Superior temporal gyrus (tissue), 1 donor: ENCODE data around the gene RBM4B.

Source experiments
- DNase-seq: peaks from one replicate; pipeline ENCODE4 v3.0.0-alpha.2; 2016; ENCODE audit errors: extremely low spot score

Gene RBM4B

GRCh38 chr11:66686801-66687750, 9.4 kb upstream of the RBM4B start:
- DNase-seq: no peak

GRCh38 chr11:66686100-66686785, 8.6 kb upstream of the RBM4B start:
- no peak for DNase-seq

DNA sequence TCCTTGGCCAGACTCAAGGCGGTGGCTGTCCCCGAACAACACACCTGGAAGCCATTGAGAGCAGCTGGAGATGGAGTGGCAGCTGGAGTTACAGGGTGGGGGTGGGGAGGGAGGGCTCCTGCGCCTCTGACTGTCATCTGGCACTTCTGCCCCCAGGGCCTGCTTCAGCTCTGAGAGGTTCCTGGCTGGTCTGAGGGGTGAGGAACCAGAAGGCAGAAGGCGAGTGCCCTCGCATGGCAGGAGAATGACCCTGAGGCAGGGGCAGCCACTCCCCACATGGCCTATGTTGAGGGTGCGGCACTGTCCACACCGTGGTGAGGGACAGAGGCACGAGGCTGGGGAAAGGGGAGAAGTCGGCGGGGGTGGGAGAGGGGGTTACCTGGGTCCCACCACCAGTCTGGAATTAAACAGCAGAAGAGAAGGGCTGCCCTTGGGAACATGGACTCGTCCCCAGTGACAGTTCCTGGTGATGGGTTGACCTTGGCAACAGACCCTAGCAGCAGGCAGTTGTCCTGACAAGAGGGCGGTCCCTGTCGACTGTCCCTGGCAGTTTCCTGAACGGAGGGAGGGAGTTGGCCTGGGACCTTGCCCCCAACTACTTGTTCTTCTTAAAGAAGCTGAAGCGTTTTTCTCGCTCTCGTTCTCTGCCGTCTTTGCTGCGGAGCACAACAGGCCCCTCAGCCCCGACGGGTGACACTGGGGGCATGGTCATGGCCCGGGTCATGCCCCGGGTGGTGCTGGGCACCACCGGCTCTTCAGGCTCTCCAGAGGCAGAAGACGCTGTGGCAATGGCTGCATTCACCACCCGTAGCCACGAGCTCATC, 7.8 kb upstream of the RBM4B start:
- no peak for DNase-seq

DNA sequence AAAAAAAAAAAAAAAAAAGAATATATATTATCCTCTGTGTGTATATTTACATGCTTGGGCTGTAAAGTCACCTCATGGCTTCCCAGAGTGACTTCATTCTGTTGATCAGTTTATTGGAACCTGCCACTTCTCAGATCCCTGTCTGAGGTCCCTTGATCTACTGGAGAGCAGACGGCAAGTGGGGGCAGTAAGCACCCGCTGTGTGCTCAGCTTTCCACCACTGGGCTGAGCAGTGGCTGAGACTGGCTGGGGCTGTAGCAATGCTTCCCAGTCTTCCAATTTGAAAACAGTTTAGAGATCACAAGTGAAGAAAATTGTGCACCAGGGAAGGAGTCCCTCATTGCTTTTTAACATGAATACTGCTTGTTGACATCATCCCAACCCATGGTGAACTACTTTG, 6.9 kb upstream of the RBM4B start:
- DNase-seq: no peak

DNA sequence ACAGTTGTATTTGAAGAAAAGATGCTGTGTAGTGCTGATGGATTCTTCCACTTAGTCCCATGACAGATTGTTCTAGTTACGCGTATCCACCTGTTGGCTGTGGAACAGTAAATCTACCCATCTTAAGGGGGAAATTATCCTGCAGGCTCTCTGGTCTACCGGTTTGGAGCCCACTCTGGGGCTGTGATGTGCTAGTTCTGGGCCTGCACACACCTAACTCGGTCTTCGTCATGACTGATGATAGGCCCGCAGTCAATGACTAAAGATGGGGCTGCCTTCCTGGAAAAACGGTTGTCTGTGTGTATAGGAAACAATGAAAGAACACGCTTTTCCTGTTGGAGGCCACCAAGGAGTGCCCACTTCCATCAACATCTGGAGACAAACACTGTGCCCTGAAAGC, 6.2 kb upstream of the RBM4B start:
- DNase-seq: no peak

DNA sequence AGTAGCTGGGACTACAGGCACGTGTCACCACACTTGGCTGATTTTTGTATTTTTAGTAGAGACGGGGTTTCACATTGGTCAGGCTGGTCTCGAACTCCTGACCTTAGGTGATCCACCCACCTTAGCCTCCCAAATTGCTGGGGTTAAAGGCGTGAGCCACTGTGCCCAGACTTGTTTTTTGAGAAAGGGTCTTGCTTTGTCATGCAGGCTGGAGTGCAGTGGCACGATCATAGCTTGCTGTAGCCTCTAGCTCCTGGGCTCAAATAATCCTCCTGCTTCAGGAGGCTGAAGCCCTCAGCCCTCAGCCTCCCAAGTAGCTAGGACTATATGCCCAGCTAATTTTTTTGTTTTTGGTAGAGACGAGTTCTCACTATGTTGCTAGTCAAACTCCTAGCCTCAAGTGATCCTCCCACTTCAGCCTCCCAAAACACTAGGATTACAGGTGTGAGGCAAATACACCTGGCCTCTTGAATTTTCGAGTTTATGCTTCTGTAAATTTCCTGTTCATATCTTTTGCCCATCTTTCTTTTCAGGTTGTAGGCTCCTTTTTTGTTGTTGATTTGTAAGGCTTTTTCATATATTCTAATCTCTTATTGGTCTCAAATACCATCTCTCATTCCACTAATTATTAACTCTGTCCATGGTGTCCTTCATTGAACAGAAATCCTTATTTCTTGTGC, 3.4 kb upstream of the RBM4B start:
- no peak for DNase-seq

DNA sequence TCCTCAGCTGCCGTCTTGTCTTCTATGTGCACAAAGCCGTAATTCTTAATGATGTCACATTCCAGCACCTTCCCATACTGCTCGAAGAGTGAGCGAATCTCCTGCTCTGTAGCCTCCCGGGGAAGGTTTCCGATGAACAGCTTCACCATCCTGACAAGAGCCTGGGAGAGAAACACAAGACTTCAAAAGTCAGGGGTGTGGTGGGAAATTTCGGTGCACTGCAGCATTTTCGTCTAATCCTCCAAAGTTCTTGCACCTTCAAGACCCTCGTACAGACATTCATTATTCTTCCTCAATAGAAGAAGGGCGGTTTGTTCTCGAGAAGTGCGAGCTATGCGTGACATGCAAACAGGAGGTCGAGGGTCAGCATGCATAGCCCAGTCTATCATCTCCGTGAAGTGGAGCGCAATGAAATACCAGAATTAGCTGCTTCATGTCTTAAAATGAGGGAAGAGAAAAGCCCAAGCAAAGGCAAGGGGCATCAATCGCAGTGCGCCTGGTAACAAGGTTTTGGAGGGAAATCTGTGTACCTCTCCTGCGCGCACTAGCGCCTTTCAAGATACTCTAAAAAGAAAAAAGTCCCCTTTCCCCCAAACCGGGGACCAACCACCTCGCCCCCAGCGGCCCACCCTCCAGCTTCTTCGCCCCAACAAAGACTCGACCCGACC, 622 bp downstream of the RBM4B start:
- DNase-seq: peak; percentile 53

DNA sequence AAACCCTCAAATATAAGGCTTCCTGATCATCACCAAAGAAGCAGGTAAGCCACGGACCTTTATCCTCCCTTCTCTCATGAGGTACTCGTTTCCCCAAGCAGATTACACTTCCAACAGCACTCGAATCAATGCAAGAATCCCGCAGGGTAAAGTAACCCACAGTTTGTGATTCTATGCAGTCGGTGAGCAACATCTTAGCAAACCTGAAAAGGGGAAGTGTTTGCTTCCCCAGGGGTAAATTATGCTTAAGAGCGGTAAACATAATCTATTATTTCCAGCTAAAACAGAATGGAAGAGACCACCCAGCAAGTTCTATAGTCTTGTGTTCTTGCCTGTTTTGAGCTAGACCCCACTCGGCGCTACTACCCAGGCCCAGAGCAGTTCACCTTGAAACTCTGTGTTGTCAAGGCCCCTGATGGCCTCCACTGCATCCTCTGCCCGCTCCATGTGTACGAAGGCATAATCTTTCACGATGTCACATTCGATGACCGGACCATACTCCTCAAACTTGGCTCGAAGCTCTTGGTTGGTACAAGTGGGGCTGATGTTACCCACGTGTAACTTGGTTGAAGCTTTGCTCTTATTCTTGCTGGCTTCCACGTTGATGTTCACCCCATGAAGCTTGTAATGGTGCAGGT, 1.3 kb downstream of the RBM4B start:
- no peak for DNase-seq

DNA sequence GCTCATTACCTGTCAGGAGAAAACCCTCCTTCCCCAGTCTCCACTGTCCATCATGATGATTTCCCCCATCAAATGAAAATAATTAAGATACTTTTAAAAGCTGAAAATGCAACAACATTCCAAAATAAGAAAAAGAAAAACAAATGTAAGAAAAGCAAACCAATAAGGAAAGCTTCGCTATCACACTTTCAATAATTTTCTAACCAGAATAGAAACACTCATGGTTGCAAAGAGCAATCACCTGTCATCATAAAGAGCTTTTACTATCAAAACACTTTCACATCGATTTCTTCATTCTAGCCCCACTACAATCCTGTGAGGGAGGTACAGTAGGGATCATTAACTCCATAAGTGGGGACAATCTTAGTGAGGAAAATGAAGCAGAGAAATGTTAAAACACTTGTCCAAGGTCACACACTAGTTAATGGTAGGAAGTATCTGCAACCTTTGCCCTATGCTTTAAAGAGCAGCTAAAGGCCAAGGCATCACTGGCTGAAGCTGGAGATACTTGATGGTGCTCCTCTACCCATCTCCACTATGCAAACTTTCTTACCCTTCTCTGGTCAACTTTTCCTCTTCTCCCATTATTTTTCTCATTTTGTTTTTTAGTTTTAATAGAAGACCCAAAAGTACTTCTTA, 2.6 kb downstream of the RBM4B start:
- no peak for DNase-seq

DNA sequence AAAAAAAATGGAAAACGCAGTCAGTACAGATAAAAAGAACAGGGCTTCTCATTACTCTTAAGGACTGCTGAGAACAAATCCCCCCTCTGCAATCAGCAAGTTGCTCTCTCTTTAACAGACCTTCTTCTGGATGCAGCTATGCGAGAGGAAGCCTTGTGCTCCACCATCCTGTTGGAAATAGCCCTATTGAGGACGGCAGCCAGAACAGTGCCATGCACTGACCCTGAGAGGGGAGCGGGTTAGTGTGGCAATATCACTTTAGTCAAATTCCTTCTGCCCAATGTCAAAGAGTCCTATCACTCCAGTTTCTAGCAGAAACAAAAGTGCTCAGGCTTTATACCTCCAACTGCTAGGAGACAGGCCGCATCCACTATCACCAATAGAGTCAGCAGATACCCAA, 6.9 kb downstream of the RBM4B start:
- no peak for DNase-seq

- no peak for DNase-seq
Observed at GRCh38 chr11:66665369-66665768, 12.3 kb downstream of the RBM4B start.

- DNase-seq: no peak
Observed at GRCh38 chr11:66663741-66664296, 13.9 kb downstream of the RBM4B start.

DNA sequence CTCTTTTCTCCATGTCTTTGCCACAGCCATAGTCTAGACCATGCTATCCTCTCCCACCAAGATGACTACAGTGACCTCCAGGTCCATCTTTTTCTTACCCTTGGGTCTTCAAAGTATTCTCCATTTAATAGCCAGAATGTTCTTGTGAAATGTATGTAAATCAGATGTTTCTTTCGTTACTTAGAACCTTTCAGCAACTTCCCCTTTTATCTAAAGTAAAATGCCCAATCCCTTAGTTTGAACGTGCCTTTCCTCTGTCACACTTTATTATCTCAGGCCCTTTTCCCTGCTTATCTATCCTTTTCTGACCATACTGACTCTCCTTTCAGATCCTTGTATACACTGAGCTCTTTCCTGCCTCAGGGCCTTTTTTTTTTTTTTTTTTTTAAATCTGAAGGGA, 17.9 kb downstream of the RBM4B start:
- DNase-seq: no peak

DNA sequence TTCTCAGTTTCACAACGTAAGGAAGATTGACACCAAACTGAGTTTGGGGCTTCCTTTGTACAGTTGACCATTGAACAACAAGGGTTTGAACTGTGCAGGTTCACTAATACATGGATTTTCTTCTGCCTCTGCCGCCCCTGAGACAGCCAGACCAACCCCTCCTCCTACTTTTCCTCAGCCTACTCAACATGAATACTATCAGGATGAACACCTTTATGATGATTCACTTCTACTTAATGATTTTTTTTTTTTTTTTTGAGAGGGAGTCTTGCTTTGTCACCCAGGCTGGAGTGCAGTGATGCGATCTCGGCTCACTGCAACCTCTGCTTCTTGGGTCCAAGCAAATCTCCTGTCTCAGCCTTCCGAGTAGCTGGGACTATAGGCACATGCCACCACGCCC, 24.6 kb downstream of the RBM4B start:
- DNase-seq: no peak

GRCh38 chr11:66652651-66653050, 25.0 kb downstream of the RBM4B start:
- no peak for DNase-seq

GRCh38 chr11:66651016-66651415, 26.7 kb downstream of the RBM4B start:
- DNase-seq: no peak

GRCh38 chr11:66649903-66650302, 27.8 kb downstream of the RBM4B start:
- DNase-seq: no peak

- DNase-seq: no peak
Observed at GRCh38 chr11:66646828-66647227, 30.9 kb downstream of the RBM4B start.

GRCh38 chr11:66643745-66644437, 33.8 kb downstream of the RBM4B start:
- DNase-seq: no peak
